Measurements from ENCODE around the gene ADAMTSL2.

Gene ADAMTSL2

GRCh38 chr9:133606708-133607025 is 72.2 kb downstream of the ADAMTSL2 start:
- Histone ChIP-seq H3K23ac (ENCODE audit: low read depth, low read length, poor library complexity) (no peak overlapping the region), H3K14ac (ENCODE audit: low read length) (no peak overlapping the region), H3K4me1 (ENCODE audit: control insufficient read depth in 2 of 2, insufficient read depth in 1 of 2, low read depth in 1 of 2, low read length in 2 of 2) (peaks cover 0 to 1% of the 10 kb centered on the region in 2 donors), H3K4me2 (ENCODE audit: insufficient read depth, low read length, poor library complexity, severe bottlenecking) (no peak overlapping the region), H4K8ac (ENCODE audit: low read depth, low read length) (no peak overlapping the region), H3K4ac (ENCODE audit: low read length) (no peak overlapping the region), H3K4me3 (ENCODE audit: low read length in 2 of 2) (no peak overlapping the region), H3K9me3 (replicated peaks in 1 of 2; ENCODE audit: control insufficient read depth in 2 of 2, insufficient read depth in 1 of 2, low read depth in 1 of 2, low read length in 2 of 2) (no peaks in the 10 kb centered on the region), H2BK12ac (ENCODE audit: low read length) (no peak overlapping the region), H3K27me3 (ENCODE audit: control insufficient read depth in 3 of 3, insufficient read depth in 3 of 3, low read depth in 1 of 3, low read length in 3 of 3) (peaks cover 0 to 72% (median 24%) of the 10 kb centered on the region in 3 experiments), H3K18ac (ENCODE audit: low read length) (no peak overlapping the region), H3K79me1 (ENCODE audit: low read depth, low read length) (no peaks in the 10 kb centered on the region), H2BK120ac (ENCODE audit: low read depth, low read length) (no peak overlapping the region), H2BK15ac (ENCODE audit: low read length) (no peak overlapping the region), H3K9ac (ENCODE audit: low read depth, low read length, poor library complexity) (no peak overlapping the region), H4K91ac (ENCODE audit: low read depth, low read length, poor library complexity) (no peak overlapping the region), H2AK5ac (ENCODE audit: low read depth, low read length) (no peak overlapping the region), H3K36me3 (replicated peaks in 1 of 2; ENCODE audit: control insufficient read depth in 2 of 2, insufficient read depth in 2 of 2, low read length in 2 of 2) (no peaks in the 10 kb centered on the region), H3K27ac (replicated peaks; ENCODE audit: low read length) (no peak overlapping the region), H2AFZ (ENCODE audit: low read length) (no peak overlapping the region), H2BK5ac (ENCODE audit: low read length) (no peak overlapping the region)
- no CpG with 5 or more reads among the region's 8 CpGs for WGBS, 2 donors (ENCODE audit: extremely low coverage in 2 of 2, insufficient read length in 2 of 2, insufficient replicate concordance in 1 of 2)
- DNase-seq (ENCODE audit: low spot score) = no peak

DNA sequence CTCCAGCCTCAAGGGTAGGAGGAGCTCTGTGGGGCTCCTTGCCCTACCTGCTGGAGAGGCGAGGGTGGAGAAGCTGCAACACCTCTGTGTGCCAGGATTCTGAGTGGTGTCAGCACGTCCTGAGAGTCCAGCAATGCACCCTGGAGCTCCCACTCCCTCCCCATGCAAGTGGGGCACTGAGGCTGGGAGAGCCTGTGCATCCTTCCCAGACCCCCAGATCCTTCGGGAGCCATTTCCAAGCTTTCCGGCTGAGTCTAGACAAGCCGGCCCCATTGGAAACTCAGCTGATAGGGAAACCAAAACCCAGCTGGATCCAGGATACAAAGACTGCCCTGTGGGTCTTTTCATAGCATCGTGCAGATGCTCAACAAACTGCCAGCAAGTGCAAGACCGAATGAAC is 72.9 kb downstream of the ADAMTSL2 start:
- no peak overlapping the region for H3K18ac ChIP-seq (ENCODE audit: low read length)
- no peaks in the 10 kb centered on the region for H3K36me3 ChIP-seq (replicated peaks in 1 of 2; ENCODE audit: control insufficient read depth in 2 of 2, insufficient read depth in 2 of 2, low read length in 2 of 2)
- no peak overlapping the region for H3K4ac ChIP-seq (ENCODE audit: low read length)
- H3K4me1 ChIP-seq (ENCODE audit: control insufficient read depth in 2 of 2, insufficient read depth in 1 of 2, low read depth in 1 of 2, low read length in 2 of 2) = peaks cover 0 to 1% of the 10 kb centered on the region in 2 donors
- H3K4me2 ChIP-seq (ENCODE audit: insufficient read depth, low read length, poor library complexity, severe bottlenecking) = no peak overlapping the region
- H2AFZ ChIP-seq (ENCODE audit: low read length) = no peak overlapping the region
- H3K14ac ChIP-seq (ENCODE audit: low read length) = no peak overlapping the region
- no peaks in the 10 kb centered on the region for H3K9me3 ChIP-seq (replicated peaks in 1 of 2; ENCODE audit: control insufficient read depth in 2 of 2, insufficient read depth in 1 of 2, low read depth in 1 of 2, low read length in 2 of 2)
- H2BK5ac ChIP-seq (ENCODE audit: low read length) = no peak overlapping the region
- H2BK15ac ChIP-seq (ENCODE audit: low read length) = no peak overlapping the region
- no CpG with 5 or more reads among the region's 7 CpGs for WGBS, 2 donors (ENCODE audit: extremely low coverage in 2 of 2, insufficient read length in 2 of 2, insufficient replicate concordance in 1 of 2)
- H3K79me1 ChIP-seq (ENCODE audit: low read depth, low read length) = no peaks in the 10 kb centered on the region
- no peak overlapping the region for H2AK5ac ChIP-seq (ENCODE audit: low read depth, low read length)
- no peak overlapping the region for H3K4me3 ChIP-seq (ENCODE audit: low read length in 2 of 2)
- H2BK12ac ChIP-seq (ENCODE audit: low read length) = no peak overlapping the region
- no peak overlapping the region for H3K23ac ChIP-seq (ENCODE audit: low read depth, low read length, poor library complexity)
- no peak overlapping the region for H3K27ac ChIP-seq (replicated peaks; ENCODE audit: low read length)
- DNase-seq (ENCODE audit: low spot score) = no peak
- H3K27me3 ChIP-seq (ENCODE audit: control insufficient read depth in 3 of 3, insufficient read depth in 3 of 3, low read depth in 1 of 3, low read length in 3 of 3) = peaks cover 0 to 79% (median 24%) of the 10 kb centered on the region in 3 experiments
- no peak overlapping the region for H4K8ac ChIP-seq (ENCODE audit: low read depth, low read length)
- no peak overlapping the region for H2BK120ac ChIP-seq (ENCODE audit: low read depth, low read length)
- H3K9ac ChIP-seq (ENCODE audit: low read depth, low read length, poor library complexity) = no peak overlapping the region
- H4K91ac ChIP-seq (ENCODE audit: low read depth, low read length, poor library complexity) = no peak overlapping the region

- H3K23ac ChIP-seq (ENCODE audit: low read depth, low read length, poor library complexity) = no peak overlapping the region
- no peak overlapping the region for H2BK120ac ChIP-seq (ENCODE audit: low read depth, low read length)
- no peak overlapping the region for H3K4ac ChIP-seq (ENCODE audit: low read length)
- no peak overlapping the region for H3K4me3 ChIP-seq (ENCODE audit: low read length in 2 of 2)
- H2BK15ac ChIP-seq (ENCODE audit: low read length) = no peak overlapping the region
- no peak overlapping the region for H2BK5ac ChIP-seq (ENCODE audit: low read length)
- no peak overlapping the region for H2AFZ ChIP-seq (ENCODE audit: low read length)
- H3K27me3 ChIP-seq (ENCODE audit: control insufficient read depth in 3 of 3, insufficient read depth in 3 of 3, low read depth in 1 of 3, low read length in 3 of 3) = peaks cover 0 to 80% (median 24%) of the 10 kb centered on the region in 3 experiments
- DNase-seq (ENCODE audit: low spot score) = no peak
- no peaks in the 10 kb centered on the region for H3K36me3 ChIP-seq (replicated peaks in 1 of 2; ENCODE audit: control insufficient read depth in 2 of 2, insufficient read depth in 2 of 2, low read length in 2 of 2)
- H4K8ac ChIP-seq (ENCODE audit: low read depth, low read length) = no peak overlapping the region
- no peak overlapping the region for H3K14ac ChIP-seq (ENCODE audit: low read length)
- H4K91ac ChIP-seq (ENCODE audit: low read depth, low read length, poor library complexity) = no peak overlapping the region
- WGBS, 2 donors (ENCODE audit: extremely low coverage in 2 of 2, insufficient read length in 2 of 2, insufficient replicate concordance in 1 of 2) = no CpG with 5 or more reads among the region's 8 CpGs
- no peak overlapping the region for H2BK12ac ChIP-seq (ENCODE audit: low read length)
- H3K79me1 ChIP-seq (ENCODE audit: low read depth, low read length) = no peaks in the 10 kb centered on the region
- H3K9me3 ChIP-seq (replicated peaks in 1 of 2; ENCODE audit: control insufficient read depth in 2 of 2, insufficient read depth in 1 of 2, low read depth in 1 of 2, low read length in 2 of 2) = no peaks in the 10 kb centered on the region
- peaks cover 0 to 1% of the 10 kb centered on the region in 2 donors for H3K4me1 ChIP-seq (ENCODE audit: control insufficient read depth in 2 of 2, insufficient read depth in 1 of 2, low read depth in 1 of 2, low read length in 2 of 2)
- no peak overlapping the region for H3K27ac ChIP-seq (replicated peaks; ENCODE audit: low read length)
- H3K18ac ChIP-seq (ENCODE audit: low read length) = no peak overlapping the region
- H3K9ac ChIP-seq (ENCODE audit: low read depth, low read length, poor library complexity) = no peak overlapping the region
- no peak overlapping the region for H3K4me2 ChIP-seq (ENCODE audit: insufficient read depth, low read length, poor library complexity, severe bottlenecking)
- no peak overlapping the region for H2AK5ac ChIP-seq (ENCODE audit: low read depth, low read length)
Measured at GRCh38 chr9:133607976-133608375, 73.5 kb downstream of the ADAMTSL2 start.

DNA sequence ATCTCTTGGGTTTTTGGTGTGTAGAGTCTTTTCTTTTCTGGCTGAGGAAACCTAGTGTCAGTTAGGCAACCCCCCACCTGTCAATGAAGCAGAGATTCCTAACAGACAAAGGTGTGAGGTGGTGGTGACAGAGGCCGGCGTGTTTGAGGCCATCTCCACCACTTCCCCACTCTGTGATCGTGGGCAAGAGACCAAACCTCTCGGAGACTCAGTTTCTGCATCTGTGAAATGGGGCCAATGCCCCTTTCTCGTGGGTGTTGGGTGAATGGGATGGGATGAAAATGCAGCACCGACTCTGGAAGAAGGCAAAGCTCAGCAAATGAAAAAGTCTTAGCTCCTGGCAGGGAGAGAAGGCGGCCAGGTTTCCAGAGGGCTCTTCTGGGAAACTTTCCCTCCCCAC is 73.9 kb downstream of the ADAMTSL2 start:
- no peak overlapping the region for H3K27ac ChIP-seq (replicated peaks; ENCODE audit: low read length)

More for the DNA sequence above, 73.9 kb downstream of the ADAMTSL2 start:
- Histone ChIP-seq H2AFZ (ENCODE audit: low read length) (no peak overlapping the region), H2BK15ac (ENCODE audit: low read length) (no peak overlapping the region), H2BK12ac (ENCODE audit: low read length) (no peak overlapping the region), H3K4me3 (ENCODE audit: low read length in 2 of 2) (no peak overlapping the region), H3K9ac (ENCODE audit: low read depth, low read length, poor library complexity) (no peak overlapping the region), H4K91ac (ENCODE audit: low read depth, low read length, poor library complexity) (no peak overlapping the region), H3K18ac (ENCODE audit: low read length) (no peak overlapping the region), H2BK120ac (ENCODE audit: low read depth, low read length) (no peak overlapping the region), H3K79me1 (ENCODE audit: low read depth, low read length) (no peaks in the 10 kb centered on the region), H3K36me3 (replicated peaks in 1 of 2; ENCODE audit: control insufficient read depth in 2 of 2, insufficient read depth in 2 of 2, low read length in 2 of 2) (no peaks in the 10 kb centered on the region), H3K9me3 (replicated peaks in 1 of 2; ENCODE audit: control insufficient read depth in 2 of 2, insufficient read depth in 1 of 2, low read depth in 1 of 2, low read length in 2 of 2) (no peaks in the 10 kb centered on the region), H4K8ac (ENCODE audit: low read depth, low read length) (no peak overlapping the region), H2AK5ac (ENCODE audit: low read depth, low read length) (no peak overlapping the region), H3K14ac (ENCODE audit: low read length) (no peak overlapping the region), H3K4me2 (ENCODE audit: insufficient read depth, low read length, poor library complexity, severe bottlenecking) (no peak overlapping the region), H3K4me1 (ENCODE audit: control insufficient read depth in 2 of 2, insufficient read depth in 1 of 2, low read depth in 1 of 2, low read length in 2 of 2) (peaks cover 0 to 1% of the 10 kb centered on the region in 2 donors), H3K23ac (ENCODE audit: low read depth, low read length, poor library complexity) (no peak overlapping the region), H3K4ac (ENCODE audit: low read length) (no peak overlapping the region), H3K27me3 (ENCODE audit: control insufficient read depth in 3 of 3, insufficient read depth in 3 of 3, low read depth in 1 of 3, low read length in 3 of 3) (peaks cover 0 to 81% (median 24%) of the 10 kb centered on the region in 3 experiments), H2BK5ac (ENCODE audit: low read length) (no peak overlapping the region)
- no peak for DNase-seq (ENCODE audit: low spot score)
- WGBS, 2 donors (ENCODE audit: extremely low coverage in 2 of 2, insufficient read length in 2 of 2, insufficient replicate concordance in 1 of 2) = no CpG with 5 or more reads among the region's 7 CpGs
